T follicular helper cell (primary cell): ENCODE results near the gene HOXA11.

ENCODE experiments used
- DNase-seq: peaks from one replicate; pipeline ENCODE4 v3.0.0-alpha.2; 2020; ENCODE audit warnings: low read depth

HOXA11 gene

GRCh38 chr7:27192546-27193334 lies 7.7 kb upstream of the HOXA11 start:
- no peak for DNase-seq

- no peak for DNase-seq
Measured at GRCh38 chr7:27191833-27192545, 7.0 kb upstream of the HOXA11 start.

DNA sequence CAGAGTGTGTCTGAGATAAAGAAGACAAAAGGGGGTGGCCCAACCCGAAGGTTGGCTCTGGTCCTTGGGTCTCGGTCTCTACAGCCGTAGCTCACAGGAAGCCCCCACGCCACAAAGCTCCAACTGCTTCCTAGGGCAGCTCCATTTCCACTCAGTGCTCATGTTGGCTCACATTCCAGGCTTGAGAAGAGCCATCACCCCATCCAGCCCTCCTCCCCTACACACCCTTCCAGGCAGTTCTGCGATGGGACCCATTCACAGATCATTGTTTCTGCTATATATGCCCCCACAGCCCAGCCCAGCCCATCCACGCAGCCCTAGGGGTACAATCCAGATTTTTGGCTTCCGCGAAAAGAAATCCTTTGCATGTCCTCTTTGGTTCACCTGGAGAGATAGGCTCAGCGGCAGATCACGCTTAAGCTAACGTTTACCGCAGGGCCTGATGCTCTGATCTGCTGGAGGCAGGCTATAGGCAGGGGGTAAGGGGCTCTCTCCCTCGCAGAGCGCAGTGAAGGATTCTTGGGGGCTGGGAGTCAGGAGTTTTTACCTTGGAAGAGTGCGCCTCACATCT lies 6.2 kb upstream of the HOXA11 start:
- DNase-seq, result no peak

DNA sequence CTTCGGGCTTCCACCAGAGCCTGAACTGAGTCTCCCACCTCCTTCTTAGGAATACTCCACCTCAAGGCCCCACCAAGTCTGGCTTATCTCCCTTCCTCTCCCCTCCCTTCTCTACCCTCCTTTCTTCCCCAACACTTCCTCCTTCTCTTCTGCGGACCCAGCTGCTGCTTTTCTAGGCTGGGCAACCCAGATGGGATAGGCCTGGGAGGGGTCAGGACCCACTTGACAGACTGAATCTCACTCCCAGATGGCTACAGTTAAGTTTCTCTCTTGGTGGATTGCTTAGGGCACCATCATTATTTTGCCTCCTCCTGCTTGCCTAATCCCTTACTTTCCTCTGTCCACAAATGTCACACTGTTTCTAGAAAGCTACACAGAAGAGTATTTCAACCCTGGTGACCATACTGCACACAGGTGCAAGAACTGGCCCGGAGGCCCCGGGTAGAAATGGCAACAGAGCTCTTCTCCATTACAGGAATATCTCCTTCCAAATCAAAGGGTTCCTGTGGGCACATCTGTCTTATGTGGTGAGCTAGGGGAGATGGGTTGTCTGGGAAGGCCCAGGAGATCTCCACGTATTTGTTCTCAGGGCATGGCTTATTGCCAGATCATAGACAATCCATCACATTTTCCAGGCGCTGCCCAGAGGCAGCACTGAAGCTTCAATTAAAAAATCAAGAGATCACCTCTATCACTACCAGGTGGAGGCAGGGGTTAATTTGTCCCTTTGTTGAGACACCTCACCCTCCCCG lies 5.1 kb upstream of the HOXA11 start:
- no peak for DNase-seq

DNA sequence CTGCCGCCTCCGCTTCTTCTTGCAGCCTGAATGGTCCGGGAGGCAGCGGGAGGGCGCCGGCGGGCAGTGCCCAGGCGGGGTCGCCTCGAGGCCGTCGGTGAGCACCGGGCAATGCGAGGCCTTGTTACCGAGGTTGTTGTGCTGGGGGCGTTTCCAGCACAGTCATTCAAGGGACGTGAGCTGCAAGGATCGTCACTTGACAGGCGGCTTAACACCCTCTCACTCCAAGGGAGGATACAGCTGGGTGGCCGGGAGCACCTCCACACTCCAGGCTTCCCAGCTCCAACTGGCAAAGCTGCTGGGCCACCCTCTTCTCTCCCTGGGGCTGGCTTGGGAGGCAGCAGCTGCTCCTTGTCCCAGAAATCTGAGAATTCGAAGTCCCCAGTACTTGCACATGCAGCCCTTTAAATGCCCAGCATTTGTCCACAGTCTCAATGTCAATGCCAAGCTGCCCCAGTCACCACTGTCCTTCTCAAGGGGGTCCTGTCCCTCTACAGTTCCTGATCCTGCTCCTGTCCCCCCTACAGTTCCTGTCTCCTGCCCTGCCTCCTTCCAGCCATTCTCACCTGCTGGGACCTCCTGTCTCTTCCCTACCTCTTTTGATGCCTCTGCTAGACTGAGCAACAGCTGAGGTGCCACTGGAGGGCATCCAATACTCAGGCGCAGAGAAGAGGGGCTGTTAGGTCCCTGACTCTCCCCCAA lies 4.4 kb upstream of the HOXA11 start:
- DNase-seq, result no peak

- DNase-seq, result no peak
Measured at GRCh38 chr7:27188386-27189294, 3.6 kb upstream of the HOXA11 start.

DNA sequence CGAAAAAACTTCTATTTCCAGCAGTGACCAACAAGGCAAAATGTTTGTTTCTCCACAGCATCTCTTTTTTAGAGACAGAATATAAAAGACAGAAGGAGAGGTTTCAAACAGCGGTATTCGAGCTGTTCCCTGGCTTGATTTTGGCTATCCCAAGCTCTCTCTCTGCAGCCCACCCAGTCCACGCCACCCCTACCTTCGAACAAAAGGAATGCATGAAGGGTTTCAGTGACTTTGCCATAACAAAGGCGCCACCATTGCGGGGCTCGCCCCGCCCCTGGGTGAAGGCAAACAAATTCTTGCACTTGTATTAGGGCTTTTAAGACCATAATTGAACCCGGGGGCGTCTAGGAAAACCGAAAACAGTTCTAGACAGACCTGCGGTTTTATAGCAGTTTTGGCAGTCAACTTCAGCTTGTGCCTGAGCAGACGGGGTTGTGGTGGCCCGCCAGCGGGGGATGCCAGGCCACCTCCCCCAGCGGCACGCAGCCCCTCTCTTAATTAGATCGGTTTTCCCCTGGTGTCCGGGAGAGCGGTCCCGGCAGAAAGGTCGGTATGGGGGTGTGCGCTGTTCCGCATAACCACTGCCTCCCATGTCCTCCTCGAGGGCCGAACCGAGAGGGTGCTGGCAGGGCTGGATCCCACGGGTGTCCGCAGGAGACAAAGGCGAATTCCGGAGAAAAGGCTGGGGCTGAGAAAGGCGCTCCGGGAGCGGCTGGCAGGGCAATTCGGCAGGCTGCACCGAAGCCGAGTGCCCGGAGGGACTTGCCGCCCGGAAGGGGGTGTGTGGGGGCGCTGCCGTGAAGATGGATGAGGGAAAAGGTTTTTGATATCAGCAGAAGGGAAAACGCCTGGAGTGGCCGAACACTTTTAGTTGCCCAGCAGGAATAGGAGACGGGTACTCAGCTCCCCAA lies 2.7 kb upstream of the HOXA11 start:
- DNase-seq, result no peak

DNA sequence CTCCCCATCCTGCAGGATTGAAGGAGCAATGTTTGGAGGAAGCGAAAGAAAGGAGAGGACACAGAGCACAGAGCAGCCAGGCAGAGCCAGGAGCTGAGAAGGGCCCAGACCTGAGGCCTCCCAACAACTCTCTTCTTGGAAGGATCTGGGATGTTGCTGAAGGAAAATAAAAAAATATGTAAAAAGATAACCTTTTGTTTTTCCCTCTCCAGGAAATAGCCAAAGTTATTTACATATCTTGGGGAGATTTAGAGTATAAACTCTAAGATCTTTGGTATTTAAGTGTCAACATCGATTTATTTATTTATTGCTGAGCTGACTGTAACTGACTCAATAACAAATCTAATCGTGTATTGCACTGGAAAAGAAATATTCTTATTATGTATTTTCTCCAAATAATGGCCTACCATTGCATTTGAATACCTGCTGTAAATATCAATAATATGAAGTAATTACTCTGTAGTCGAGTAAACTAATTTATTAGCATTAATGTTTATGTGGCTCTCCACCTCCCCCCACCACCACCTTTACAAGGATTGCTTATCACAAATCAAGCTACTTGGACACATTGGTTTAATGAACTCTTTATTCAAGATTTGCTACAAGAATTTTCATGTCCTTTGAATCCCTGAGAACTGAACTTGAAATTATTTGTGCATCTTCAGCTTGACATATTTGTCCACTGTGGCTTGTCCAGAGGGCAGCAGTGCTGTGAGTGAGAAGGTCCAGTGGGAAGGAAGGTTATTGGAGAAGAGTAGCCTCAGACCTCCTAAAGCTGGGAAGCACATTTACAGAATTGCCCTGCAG lies 1.8 kb upstream of the HOXA11 start:
- DNase-seq, result no peak

- DNase-seq, result no peak
Measured at GRCh38 chr7:27185854-27186667, 1.0 kb upstream of the HOXA11 start.

GRCh38 chr7:27184337-27185012 lies 557 bp downstream of the HOXA11 start:
- DNase-seq, result no peak

- DNase-seq, result no peak
Measured at GRCh38 chr7:27183682-27184336, 1.2 kb downstream of the HOXA11 start.

DNA sequence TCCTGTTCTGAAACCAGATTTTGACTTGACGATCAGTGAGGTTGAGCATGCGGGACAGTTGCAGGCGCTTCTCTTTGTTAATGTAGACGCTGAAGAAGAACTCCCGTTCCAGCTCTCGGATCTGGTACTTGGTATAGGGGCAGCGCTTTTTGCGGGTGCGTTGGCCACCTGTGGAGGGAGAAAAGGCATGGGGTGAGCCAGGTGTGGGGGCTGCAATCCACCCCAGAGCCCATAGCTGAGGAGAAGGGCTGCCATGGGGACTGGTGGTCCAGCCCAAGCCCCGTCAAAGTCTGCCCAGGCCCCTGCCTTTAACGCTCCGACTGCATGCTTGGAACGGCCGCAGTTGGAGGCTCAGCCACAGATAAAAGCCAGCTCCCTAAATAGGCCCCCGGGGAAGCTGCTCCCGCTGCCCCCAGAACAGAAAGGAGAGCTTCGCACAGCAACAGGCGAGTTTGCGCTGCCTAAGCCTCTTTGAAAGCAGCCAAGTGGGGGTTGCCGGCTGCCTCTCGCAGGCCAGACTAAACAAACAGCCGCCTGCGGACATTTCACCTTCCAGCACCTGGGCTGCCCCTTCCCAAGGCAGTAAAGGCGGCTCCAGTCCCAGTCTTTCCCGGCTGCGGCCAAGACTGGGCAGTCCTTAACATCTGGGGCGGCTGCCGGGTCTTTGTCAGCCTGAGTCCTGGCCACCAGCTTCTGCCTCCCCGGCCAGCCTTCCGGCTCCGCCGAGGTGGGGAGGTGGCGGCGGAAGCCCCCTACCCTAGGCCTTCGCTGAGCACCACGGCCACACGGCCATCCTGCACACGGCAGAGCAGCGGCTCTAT lies 2.0 kb downstream of the HOXA11 start:
- no peak for DNase-seq

- DNase-seq, result no peak
Measured at GRCh38 chr7:27182285-27182841, 2.7 kb downstream of the HOXA11 start.

GRCh38 chr7:27181795-27182275 lies 3.2 kb downstream of the HOXA11 start:
- no peak for DNase-seq
